A204.1 (cell line): ENCODE data around the gene S100A10.

Experiments
- FAIRE-seq: peaks from 2 replicates; lab custom pipeline; 2012; peaks lifted over from hg19 to GRCh38; lab: Jason Lieb, UNC

S100A10 gene, protein sequence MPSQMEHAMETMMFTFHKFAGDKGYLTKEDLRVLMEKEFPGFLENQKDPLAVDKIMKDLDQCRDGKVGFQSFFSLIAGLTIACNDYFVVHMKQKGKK

DNA sequence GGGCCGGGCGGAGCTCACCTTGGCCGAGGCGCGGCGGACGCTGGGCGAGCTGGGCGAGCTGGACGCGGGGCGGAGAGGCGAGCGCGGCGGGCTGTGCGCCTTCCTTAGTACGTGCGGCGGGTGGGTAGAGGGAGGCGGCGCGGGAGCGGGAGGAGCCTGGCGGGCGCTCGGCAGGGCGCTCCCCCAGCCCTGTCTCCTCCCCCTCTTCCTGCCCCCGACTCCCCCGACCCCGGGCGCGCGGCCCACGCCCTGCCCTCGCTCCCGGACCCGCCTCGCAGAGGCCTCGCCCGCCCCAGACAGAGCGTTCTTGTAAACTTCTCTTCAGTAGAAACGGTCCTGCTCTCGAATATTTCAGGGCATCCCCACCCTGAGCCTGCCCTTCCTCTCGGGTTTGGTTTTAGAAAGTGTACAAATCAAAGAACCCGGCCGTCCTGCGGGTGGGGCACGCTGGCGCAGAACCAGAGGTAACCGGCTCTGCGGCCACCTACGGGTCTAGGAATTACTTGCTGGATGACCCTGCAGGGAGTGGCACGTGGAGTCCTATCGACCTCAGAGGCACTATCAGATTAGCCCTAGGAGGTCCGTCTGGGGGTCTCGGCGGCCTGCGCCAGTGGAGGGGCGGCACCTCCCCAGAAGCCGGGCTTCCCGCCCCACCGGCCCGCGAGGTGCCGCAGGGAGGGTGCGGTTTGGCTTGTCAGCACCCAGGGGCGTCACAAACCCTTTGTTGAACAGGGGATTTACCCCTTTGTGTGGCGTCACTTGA, at the start of gene S100A10:
TSS of gene S100A10 (minus strand) at position 126 of the 763 bp plus-strand sequence. CDS start 7,629 bp downstream, outside the sequence.
- FAIRE-seq = peak; percentile 21

DNA sequence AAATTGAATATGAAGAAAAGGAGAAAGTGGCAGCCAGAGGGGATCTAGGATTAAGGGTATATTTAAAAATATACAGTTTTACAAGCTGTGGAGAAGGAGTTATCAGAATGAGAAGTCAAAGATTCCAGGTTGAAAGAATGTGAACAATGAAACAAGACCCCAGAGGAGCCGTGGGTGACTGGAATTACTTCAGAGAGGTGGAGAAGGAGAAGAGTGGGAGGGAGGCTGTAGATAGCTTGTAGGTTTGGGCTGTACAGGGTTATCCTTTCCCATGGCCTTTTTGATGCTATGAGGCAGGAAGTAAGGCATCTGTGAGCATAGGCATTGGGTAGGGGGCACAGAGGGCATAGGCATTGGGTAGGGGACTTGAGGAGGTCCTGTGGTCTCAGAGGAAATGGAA, 48.4 kb upstream of the S100A10 start:
- no peak for FAIRE-seq

DNA sequence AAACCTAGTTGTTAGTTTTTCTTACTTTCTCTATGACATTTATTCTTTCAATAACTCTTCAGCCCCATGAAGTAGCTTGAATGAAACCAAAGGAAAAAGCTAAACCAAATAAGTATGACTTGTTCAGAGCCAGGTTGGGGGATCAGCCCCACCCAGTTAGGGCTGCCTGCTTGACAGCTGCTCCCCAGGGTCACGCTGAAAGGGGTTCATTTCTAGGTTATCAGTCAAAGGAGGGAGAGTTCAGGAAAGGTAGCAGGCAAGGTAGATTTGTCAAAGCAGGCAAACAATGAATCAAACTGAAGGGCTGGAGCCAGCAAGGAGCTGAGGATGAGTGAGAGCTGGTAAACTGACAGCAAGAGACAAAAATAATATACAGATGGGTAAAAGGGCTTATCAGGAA, 46.2 kb upstream of the S100A10 start:
- no peak for FAIRE-seq

DNA sequence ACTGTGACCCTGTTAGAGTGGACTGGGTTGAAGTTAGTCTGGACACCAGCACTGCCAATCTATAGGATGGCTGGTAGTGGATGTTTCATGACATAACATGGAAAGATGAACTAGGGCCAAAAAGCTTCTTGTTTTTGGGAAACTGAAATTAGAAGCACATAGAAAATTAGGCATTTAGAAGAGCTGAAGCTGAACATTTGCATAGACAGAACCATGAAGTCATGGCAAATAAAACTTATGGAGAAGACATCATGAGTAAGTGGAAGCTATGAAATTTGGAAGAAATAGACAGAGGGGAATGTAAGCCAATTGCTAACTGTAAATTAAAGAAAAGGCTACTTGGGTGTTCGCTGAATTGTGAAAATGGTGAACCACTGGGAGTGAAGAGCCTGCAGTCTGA, 45.8 kb upstream of the S100A10 start:
- FAIRE-seq = no peak

DNA sequence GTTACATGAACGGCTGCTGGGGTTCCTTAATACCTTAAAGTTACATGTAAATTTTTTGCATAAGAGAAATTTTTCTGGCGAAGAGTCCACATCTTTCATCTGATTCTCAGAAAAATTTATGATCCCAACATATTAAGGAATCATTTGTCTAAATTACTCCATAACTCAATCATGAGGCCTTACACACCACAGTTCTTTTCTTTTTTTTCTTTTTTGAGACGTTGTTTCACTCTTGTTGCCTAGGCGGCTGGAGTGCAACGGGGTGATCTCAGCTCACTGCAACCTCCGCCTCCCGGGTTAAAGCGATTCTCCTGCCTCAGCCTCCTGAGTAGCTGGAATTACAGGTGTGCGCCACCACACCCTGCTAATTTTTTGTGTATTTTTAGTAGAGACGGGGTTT, 45.2 kb upstream of the S100A10 start:
- no peak for FAIRE-seq

DNA sequence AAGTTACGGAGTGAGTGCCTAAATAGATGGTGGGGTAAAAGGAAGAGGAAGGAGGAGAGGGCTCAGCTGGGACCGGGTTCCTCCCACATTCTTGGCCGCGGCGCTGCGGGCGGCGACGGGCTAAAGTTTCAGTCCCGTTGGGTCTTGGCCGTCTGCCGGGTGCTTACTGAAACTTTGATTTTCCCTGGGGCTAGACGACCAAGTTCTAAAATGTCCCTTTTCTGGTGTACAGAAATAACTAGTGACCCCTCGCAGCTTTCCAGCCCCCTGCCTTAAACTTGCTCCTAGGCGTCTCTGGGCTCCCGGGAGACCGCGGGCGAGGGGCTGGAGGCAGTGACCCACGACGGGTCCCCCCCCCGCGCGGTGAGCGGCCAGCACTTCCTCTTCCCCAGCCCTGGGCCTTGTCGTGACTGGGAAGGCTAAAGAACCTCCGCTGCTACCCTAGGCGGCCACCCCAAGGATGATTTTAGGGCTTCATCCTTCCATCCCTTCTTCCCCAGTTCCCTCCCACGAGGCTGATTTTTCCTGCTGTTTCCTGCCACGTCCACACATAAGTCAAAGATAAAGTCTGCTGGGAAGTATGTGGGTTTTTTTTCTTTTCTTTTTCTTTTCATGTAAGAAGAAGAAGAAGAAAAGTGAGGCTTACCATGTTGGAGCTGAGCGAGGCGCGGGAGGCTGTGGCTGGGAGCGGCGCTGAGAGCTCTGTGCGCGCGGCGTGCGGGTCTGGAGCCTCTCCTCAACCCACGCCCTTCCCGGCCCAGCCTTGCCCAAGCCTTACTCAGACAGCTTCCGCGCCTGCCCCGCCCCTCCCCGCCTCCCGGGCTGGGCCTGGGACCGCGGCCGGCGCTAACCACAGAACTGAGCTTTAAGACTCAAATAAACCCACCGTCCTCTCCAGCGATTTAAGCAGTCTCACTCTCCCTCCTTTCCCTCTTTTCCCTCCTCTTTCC, 42.9 kb upstream of the S100A10 start, which contains the start of gene S100A11:
TSS of gene S100A11 (minus strand) at position 738 of the 950 bp plus-strand sequence. CDS start at position 649, 89 bp downstream.
- FAIRE-seq = no peak

DNA sequence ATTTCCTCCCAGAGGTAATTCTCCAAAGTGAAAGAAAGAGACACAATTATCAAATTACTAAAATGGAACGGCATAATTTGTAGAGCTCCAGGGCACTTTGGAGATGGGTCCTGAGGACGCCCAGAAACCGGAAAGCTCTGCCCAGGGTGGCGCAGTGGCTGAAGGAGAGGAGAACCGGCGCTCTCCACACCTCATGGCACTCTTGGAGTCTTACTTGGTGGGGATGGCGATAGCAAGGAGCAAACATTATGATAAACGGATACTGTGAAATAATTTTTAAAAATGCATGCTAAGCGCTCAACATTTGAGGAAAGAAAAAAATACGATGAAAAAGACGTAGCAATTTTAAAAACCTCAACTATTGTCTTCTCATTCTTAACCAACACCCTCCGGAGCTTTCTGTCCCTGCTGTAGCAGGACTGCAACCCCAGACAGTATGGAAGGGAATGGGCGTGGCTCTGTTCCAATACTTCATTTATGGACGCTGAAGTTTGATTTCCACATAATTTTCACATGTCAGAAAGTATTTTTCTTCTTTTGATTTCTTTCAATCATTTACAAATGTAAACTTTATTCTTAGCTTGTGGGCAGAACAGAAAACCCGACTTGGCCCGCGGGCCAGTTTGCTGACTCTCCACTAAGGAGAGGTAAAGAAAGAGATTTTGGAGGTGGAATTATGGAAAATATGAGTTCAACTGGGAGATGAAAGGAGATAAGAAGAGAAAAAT, 42.0 kb upstream of the S100A10 start:
- FAIRE-seq = no peak

DNA sequence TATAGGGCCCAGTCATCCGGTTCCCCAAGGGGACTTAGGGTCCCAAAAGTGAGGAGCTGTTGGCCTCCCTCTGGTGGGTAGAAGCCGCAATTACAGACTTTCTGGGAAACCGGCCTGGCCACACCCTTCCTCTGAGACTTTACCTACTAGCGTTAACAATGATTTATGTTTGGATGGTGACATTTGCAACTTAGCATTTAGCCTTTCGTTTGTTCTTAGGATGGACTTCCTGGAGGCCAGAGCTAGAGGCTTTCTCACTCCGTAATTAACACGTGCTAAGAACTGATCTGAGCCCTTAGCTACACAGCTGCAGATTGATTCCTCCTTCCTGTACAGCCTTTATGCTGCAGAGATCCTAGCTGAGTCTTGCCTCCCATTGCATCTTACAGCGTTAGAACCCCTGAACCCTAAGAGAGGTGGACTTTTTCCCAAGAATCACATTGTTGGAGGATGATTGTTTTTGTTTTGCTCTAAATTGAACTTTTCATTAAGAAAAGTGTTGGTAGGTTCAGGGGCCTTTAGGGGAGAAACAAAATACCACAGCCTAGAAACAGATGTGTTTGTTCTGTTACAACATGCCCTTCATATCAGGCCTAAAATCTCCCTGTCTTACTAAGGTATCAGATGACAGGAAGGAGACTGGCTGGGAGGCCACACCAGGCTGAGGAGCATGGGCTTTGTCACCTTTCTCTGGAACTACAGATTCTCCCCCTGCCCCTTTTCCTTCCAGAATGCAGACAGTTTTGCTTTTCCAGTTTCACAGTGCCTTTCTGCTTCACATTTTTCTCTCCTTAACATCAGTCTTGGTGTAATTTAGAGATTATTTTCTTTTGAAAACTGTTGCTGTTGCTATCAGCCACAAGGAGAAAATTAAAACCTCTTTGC, 41.2 kb upstream of the S100A10 start:
- no peak for FAIRE-seq

DNA sequence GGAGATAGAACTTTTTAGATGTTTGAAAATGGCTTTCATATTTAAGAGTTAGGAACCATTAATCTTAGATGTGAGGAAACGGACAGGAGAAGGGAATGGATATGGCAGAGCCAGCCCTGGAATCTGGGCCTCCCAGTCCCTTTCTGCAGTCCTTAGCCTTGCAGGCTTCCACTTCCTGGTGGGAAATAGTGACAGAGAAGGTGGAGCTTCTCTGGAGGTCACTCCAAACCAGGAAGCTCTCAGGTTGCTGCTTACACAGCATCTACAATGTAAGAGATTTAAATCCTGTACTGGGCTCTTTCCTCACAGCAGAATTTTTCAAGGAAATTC, 40.6 kb upstream of the S100A10 start:
- no peak for FAIRE-seq

DNA sequence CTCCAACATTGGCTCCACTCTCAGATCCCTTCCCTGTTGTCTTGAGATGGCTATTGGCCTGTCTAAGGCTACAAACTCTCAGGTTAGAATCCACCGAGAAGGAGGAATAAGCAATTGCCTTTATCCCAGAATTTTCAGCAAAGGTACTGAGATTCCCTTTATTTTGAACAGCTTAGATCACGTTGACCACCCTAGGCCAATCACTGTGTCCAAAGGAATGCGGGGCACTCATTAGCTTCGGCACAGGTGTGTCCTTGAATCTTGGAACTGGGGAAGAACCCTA, 36.2 kb upstream of the S100A10 start:
- FAIRE-seq = no peak

DNA sequence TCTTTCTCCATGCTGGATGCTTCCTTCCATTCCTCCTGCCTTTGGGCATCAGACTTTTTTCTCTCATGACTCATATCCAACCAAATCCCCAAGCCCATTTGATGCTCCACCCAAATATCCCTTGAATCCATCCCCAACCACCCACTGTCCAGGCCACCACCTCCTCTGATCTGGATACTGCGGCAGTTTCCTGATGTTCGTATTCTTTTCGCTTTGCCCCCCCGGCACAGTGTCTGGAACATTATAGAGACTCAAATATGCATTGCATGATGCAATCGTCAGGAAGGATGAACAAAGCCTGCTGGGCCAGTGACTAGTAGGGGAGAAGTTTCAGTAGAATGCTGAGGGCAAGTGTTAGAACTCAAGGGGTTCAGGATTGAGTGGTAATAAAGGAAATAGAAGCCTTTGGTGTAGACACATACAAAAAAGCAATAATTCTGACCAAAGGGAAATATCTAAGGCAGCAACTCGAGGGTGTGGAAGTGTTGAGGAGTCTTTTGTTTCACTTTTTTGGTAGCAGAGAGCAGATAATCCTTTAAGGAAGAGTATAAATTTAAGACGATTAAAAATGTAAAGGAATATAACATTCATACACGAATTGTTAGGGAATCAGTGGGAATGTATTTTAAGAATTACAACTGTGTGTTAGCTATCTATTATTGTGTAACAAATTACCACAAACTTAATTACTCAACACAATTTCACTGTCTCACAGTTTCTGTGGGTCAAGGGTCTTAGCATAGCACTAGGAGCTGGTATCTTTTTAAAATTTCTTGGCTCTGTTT, 35.7 kb upstream of the S100A10 start:
- no peak for FAIRE-seq

DNA sequence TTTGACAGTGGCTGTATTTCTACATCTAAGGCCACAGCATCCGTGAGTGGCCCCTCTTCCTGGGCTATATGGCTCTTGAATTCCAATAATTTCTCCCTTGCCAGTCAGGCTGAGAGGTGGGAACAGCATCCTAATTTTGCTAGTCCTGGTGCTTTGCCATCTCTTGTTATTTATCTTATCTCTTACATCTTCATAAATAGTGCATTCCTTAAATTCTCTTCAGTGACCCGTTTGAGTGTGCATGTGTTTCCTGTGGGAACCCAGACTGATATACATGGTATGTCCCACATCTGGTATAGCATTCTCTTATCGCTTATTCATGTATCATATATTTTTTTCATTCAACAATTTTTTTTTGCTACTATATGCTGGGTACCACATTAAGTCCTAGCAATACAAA, 33.2 kb upstream of the S100A10 start:
- no peak for FAIRE-seq

DNA sequence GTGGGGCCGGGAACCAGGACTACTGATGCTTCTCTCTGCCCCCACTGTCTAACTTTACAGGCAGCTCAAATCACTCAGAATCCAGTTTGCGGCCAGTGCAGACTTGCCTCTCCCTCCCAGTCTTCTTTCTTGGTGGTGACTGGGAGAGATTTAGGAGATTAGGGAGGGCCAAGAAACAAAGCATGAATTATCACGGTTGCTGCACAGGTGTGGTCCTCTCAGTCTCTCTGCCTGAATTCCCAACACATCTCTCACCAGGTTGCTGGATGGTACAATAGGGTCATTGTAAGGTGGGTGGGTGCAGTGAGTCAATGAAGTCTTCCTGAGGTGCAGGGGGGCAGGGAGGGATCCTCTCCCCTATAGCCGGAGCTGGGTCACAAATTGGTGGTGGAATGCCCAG, 30.6 kb upstream of the S100A10 start:
- no peak for FAIRE-seq

DNA sequence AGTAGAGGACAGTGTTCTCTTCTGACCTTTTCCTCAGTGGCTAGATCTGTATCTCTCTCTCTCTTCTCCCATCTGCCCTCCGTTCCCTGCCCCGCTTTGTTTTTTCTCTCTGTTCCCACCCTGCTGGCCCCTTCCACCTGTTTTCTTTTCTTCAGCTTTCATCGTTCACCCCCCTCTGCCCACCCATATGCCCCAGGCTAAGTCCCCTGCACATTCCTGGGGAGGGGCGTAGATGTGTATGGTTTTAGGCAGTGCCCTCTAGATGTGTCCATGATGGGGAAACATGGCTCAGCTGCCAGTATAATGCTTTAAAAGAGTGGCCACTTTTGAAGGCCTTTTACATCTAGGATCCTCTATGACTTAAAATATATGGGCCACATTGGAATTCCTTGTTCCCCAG, 29.6 kb upstream of the S100A10 start:
- FAIRE-seq = no peak

DNA sequence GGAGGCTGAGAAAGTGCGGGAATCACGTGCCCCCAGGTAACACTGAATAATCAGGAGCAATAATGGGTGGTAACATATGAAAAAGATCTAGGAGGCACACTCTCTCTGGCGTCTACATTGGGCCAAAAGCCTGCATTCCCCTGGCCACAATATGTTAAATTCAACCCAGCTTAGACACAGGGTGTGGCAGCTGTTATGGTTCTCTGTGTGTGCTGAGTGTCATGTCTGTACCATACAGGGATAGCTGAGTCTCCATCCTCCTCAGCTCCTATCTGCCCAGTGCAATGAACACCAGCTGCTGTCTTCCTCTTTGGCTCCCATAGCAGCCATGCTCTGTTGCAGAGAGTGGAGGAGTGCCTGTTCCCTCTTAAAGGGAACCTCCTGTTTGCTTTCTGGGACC, 28.8 kb upstream of the S100A10 start:
- FAIRE-seq = no peak

DNA sequence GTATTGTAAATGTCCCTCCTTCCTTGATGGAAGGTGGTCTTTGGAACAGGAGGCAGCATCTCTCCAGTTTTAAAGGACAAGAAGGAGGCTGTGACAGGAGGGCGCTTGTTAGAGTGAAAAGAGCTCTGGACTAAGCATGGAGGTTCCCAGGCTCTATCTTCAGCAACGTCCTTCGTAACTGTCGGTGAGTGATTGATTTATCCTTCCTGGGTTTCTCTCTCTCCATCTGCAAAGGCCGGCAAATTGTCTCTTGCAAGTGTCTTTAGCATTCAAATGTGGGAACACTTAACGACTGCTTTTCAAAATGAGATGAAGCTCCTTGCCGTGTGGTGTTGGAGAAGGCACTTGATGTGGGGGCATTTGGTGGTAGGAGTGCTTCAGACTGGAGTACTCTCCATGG, 27.9 kb upstream of the S100A10 start:
- no peak for FAIRE-seq

DNA sequence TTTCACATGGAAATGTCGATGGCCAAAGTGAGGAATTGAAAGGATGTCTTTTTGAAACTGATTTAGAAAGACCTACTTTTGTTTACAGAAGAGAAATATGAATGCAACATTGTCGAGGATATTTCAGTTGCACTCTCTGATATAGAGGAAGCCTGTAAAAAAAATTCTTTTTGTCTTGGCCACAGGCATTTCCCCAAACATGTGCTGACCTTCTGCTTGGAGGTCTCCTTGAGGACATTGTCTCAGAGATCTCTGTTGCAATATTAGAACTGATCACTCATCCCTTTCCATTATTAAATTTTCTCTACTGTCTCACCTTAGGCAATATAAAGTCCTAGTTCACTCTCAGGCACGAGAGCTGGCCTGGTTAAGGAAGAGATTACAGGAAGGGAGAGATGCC, 27.2 kb upstream of the S100A10 start:
- no peak for FAIRE-seq

DNA sequence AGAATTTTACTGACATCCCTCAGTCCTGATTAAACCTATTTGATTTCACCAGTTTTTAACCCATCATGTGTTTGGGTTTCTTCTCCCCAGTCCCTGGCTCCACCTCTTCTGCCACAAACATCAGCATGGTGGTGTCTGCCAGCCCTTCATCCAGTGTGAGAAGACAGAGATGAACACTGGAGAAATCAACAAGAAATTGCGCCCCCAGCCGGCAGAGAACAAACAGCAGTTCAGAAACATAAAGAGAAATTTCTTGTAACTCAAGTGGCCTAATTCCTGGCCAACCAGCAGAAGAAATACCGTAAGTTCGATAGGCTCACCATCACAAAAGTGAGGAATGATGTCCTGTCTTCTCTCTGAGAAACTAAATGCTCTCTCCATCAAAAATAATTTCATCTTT, 24.9 kb upstream of the S100A10 start:
- FAIRE-seq = no peak

DNA sequence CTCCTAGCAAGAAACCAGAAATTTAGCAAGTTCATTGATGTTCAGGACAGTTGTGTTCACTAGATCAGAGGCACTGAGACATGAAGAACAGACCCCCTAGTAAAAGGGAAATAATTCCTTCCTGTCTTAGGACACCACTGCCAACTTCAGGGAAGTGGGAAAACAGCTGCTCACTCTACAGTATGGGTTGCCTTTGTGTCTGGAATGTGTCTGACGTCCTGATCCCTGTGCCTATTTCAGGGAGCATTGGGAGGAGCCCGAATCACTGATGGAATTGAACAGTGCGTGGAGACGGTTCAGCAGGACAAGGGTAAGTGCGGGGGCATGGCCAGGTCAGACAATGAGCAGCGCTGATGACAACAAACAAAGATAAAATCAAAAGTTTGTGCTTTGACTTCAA, 22.1 kb upstream of the S100A10 start:
- FAIRE-seq = no peak

DNA sequence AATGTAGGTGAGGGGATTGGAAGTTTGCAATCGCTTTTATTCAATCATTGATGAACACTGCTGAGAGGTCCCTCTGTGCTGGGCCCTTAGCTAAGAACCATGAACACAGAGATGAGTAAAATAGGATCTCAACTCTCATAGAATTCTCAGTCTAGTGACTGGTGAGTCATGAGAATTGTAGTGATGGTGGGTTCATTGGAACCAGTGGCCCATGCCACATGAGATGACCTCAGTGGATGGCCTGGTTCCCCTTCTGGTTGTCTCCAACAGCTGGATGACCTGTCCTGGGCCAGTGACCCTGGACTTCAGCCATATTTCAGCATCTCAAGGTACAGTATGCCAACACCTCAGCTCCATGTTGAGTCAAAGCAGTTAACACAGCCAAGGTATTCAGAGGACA, 21.3 kb upstream of the S100A10 start:
- FAIRE-seq = no peak

DNA sequence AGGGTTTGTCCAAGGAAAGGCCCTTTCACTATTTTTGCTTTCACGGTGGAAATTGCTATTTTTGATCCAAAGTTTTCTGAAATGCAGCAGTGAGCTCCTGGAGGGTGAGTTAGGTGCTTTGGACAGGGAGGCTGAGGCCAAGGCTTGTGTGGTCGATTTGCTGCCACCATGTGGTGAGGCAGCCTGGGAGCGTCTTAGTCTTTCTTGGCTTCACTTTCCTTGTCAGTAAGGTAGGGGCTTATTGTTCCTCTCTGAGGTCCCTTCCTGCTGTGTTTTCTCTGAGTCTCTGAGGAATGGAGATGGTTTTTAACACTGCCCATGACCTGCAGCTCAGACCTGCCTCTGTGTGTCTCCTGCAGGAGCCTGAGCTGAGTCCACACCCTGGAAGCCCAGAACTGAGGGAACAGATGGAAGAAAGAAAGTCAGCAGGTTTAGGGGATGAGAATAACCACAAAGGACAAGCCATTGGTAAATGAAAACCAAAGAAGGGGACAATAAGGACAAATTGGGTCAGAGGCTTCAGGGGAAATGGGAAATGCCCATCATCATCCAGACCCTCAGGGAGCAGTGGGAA, 20.1 kb upstream of the S100A10 start:
- no peak for FAIRE-seq
